MCF 10A (cell line): ENCODE results near the gene RALGPS1. TPM values are rescaled to one million over a fixed set of nuclear protein-coding genes. Genes with fewer than 3 reads are reported as not detected.
A peak's percentile ranks its signal among the peaks of the same experiment; 100 is the strongest.

Experiments used
- BruUV-seq: library from RNA; stranded (reverse); fragments of 400-500 nt; replicated peaks from 2 replicates; lab custom pipeline; 2021; lab: Mats Ljungman, UMichigan
- CTCF ChIA-PET: fragments of 300-600 bp; sonication (Branson Sonifier 250); formaldehyde crosslinking; extraction: SDS; loops from one replicate; lab custom pipeline; 2021; ENCODE audit warnings: antibody characterized with exemption, inconsistent platforms; lab: Yijun Ruan, JAX
- POLR2A ChIA-PET: fragments of 300-600, 350-650 bp; sonication (Branson Sonifier 250); formaldehyde crosslinking; extraction: SDS; loops from one replicate; lab custom pipeline; 2020; ENCODE audit warnings: antibody characterized with exemption, inconsistent platforms; lab: Yijun Ruan, JAX
- DNase-seq: peaks from one replicate; pipeline ENCODE4 v3.0.0-alpha.2; 2018; ENCODE audit not compliant: unreplicated experiment
- H3K27ac Mint-ChIP-seq: one replicate; pipeline ENCODE4 v1.8.0; 2022; ENCODE audit warnings: mild to moderate bottlenecking, low read depth, mixed read lengths; ENCODE audit not compliant: unreplicated experiment
- H3K27me3 Mint-ChIP-seq: one replicate; pipeline ENCODE4 v1.8.0; 2022; ENCODE audit warnings: mixed read lengths; ENCODE audit not compliant: insufficient read depth, unreplicated experiment
- H3K36me3 Mint-ChIP-seq: one replicate; pipeline ENCODE4 v1.8.0; 2022; ENCODE audit warnings: mild to moderate bottlenecking, moderate library complexity, mixed read lengths; ENCODE audit not compliant: insufficient read depth, unreplicated experiment
- H3K4me1 Mint-ChIP-seq: one replicate; pipeline ENCODE4 v1.8.0; 2022; ENCODE audit warnings: mixed read lengths; ENCODE audit not compliant: insufficient read depth, unreplicated experiment
- H3K4me3 Mint-ChIP-seq: one replicate; pipeline ENCODE4 v1.8.0; 2022; ENCODE audit warnings: mild to moderate bottlenecking, moderate library complexity, mixed read lengths; ENCODE audit not compliant: unreplicated experiment
- H3K9me3 Mint-ChIP-seq: one replicate; pipeline ENCODE4 v1.8.0; 2022; ENCODE audit warnings: mixed read lengths; ENCODE audit not compliant: unreplicated experiment
- intact Hi-C: fragments of 100-400 bp; cut with micrococcal nuclease; formaldehyde crosslinking; loops from 2 replicates; pipeline ENCODE4 v1.14.1; 2022
- total RNA-seq: library from RNA; stranded (reverse); gene quantifications from 2 replicates; pipeline ENCODE4 v1.2.3, GENCODE V29; 2022
- TF ChIP-seq, protein P1 (sequence below): fragments of 200-600 bp; IDR thresholded peaks from one replicate; pipeline ENCODE4 v1.8.0; 2022; ENCODE audit warnings: antibody characterized with exemption, mild to moderate bottlenecking; ENCODE audit not compliant: unreplicated experiment

Gene RALGPS1
- total RNA-seq, 1 experiment from 2014 or later: 2.4 TPM

DNA sequence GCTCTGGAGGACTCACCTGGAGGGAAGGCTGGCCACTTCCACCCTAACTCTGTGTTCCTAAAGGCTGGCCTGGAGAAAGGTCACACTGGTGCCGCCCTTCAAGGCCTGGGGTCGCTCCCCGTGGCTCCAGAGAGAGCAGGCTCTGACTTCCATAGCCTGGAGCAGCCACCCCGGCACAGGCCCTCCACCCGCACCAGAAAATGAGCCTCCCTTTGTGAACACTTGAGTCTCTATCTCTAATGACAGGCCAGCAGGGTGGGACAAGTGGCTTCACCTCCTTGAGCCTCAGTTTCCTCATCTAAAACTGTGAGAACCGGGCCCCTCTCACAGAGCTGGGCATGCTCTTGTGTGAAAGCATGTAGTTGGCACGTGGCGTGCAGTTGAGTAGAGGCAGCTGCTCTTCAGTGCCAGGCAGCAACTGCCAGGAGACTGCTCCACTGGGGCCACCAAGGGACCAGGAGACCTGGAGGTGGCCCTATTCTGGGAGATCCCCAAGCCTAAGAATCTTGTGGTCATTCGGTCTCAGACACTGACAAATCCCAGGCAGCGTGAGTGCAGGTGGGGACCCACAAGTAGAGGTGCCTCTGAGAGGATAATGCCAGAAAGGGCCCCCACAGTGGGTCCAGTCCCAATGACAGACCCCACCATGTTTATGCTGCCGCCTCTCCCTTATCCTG is 293.3 kb downstream of the RALGPS1 start:
- DNase-seq: no peak
- no TSS peak for BruUV-seq
- Mint-ChIP-seq H3K4me1 (peaks cover 7% of the 10 kb centered on the region), H3K27ac (no peak overlapping the region), H3K36me3 (no peaks in the 10 kb centered on the region), H3K4me3 (no peak overlapping the region), H3K27me3 (peaks cover 35% of the 10 kb centered on the region), H3K9me3 (no peaks in the 10 kb centered on the region)
- TF ChIP-seq, protein P1, sequence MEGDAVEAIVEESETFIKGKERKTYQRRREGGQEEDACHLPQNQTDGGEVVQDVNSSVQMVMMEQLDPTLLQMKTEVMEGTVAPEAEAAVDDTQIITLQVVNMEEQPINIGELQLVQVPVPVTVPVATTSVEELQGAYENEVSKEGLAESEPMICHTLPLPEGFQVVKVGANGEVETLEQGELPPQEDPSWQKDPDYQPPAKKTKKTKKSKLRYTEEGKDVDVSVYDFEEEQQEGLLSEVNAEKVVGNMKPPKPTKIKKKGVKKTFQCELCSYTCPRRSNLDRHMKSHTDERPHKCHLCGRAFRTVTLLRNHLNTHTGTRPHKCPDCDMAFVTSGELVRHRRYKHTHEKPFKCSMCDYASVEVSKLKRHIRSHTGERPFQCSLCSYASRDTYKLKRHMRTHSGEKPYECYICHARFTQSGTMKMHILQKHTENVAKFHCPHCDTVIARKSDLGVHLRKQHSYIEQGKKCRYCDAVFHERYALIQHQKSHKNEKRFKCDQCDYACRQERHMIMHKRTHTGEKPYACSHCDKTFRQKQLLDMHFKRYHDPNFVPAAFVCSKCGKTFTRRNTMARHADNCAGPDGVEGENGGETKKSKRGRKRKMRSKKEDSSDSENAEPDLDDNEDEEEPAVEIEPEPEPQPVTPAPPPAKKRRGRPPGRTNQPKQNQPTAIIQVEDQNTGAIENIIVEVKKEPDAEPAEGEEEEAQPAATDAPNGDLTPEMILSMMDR: no peak
- CTCF ChIA-PET: interaction anchor here (0.6 to 2.2 kb wide), 2 partner anchors 268 to 548 kb away, joined by 3 to 6 read pairs; no protein-coding TSS in a partner anchor
- POLR2A ChIA-PET: interaction anchor here (0.7 kb wide), 1 partner anchor 210 kb away, joined by 3 read pairs; no protein-coding TSS in a partner anchor
- intact Hi-C loops: no loop called here

DNA sequence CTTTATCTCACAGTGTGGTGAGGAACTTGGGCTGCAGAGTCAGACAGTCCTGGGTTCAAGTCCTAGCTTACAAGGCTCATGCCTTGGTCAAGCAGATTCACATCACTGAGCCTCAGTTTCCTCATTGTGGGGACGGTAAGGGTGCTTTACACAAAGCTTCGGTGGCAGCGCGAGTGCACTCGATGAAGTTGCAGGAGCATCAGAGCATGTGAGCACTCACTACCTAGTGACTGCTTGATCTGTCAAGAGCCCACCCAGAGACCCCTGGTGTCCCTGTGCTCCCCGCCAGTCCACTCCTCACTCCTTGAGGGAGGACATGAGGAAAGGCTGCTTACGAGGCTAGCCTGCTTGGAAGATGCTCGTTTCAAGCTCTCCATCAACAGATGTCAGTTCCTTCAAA is 293.8 kb downstream of the RALGPS1 start:
- intact Hi-C loops: no loop called here
- H3K27ac Mint-ChIP-seq: no peak overlapping the region
- H3K9me3 Mint-ChIP-seq: no peaks in the 10 kb centered on the region
- no TSS peak for BruUV-seq
- TF ChIP-seq, protein P1: no peak
- no peak for DNase-seq
- ChIA-PET CTCF (interaction anchor here (2.2 kb wide), 1 partner anchor 268 kb away, joined by 6 read pairs; no protein-coding TSS in a partner anchor), POLR2A (no interaction called here)
- peaks cover 7% of the 10 kb centered on the region for H3K4me1 Mint-ChIP-seq
- H3K4me3 Mint-ChIP-seq: no peak overlapping the region
- H3K36me3 Mint-ChIP-seq: no peaks in the 10 kb centered on the region
- peaks cover 35% of the 10 kb centered on the region for H3K27me3 Mint-ChIP-seq

DNA sequence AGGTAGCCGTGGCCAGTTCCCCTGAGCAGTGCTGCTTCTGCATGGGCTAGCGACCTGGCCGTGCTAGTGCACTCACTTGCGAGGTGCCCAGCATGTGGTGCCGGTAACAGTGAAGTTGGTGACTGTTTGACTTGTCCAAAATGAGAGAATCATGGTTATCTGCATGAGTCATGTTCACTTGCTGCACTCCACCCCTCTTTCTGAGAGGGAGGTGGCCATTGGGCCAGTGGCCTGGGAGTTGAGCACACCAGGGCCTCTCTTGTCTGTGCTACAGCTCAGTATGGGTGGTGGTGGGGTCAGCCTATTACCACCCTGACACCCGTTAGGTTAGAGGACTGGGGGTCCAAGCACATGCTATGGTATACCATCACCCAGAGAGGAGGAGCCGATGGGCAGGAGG is 294.6 kb downstream of the RALGPS1 start:
- Mint-ChIP-seq H3K4me1 (peaks cover 7% of the 10 kb centered on the region), H3K4me3 (no peak overlapping the region), H3K27ac (no peak overlapping the region), H3K9me3 (no peaks in the 10 kb centered on the region), H3K36me3 (no peaks in the 10 kb centered on the region), H3K27me3 (peaks cover 35% of the 10 kb centered on the region)
- POLR2A ChIA-PET: interaction anchor here (1.1 kb wide), 1 partner anchor 21 kb away, joined by 3 read pairs; no protein-coding TSS in a partner anchor
- intact Hi-C loops: no loop called here
- DNase-seq: peak; percentile 26
- CTCF ChIA-PET: interaction anchor here (2.8 kb wide), 1 partner anchor 11 kb away, joined by 10 read pairs; no protein-coding TSS in a partner anchor
- TF ChIP-seq, protein P1: no peak
- BruUV-seq: no TSS peak

DNA sequence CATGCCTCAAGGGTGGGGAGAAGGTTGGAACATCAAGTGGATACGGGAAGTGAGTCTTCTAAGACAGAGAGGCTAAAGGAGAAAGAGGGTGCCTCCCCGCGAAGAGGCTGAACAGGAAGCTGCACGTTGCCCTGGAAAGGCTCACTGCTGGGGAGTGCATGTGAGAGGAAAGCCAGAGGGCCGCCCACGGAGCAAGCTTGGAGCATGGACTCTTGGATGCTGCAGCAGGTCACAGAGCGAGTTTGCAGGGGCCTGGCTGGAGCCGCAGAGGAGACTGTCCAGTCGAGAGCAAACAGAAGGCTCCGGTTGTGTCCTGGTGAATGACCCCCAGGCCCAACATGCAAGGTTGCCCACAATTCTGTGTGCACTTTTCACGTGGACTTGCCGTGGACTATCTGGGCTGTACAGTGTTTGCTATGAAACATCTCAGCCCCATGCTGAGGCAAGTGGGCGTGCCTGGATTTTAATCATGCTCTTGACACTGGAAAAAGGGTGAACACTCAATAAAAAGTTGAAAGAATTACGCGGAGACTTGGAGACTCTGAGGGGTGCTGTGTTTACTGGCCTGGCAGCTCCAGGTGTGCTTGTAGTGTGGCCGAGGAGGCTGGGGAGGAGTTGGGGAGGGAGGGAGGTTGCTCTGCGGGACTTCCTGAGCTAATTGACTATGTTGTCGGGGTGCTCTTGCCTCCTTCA is 295.5 kb downstream of the RALGPS1 start:
- no TSS peak for BruUV-seq
- H3K27ac Mint-ChIP-seq: no peak overlapping the region

More for the DNA sequence above, 295.5 kb downstream of the RALGPS1 start:
- TF ChIP-seq, protein P1: no peak
- Mint-ChIP-seq H3K4me3 (no peak overlapping the region), H3K27me3 (peaks cover 33% of the 10 kb centered on the region), H3K4me1 (peaks cover 12% of the 10 kb centered on the region), H3K36me3 (no peaks in the 10 kb centered on the region), H3K9me3 (no peaks in the 10 kb centered on the region)
- ChIA-PET CTCF (interaction anchor here (0.9 to 2.8 kb wide), 4 partner anchors 12 to 270 kb away, joined by 3 to 10 read pairs (median 5); no protein-coding TSS in a partner anchor), POLR2A (interaction anchor here (0.8 to 1.1 kb wide), 2 partner anchors 22 to 240 kb away, joined by 3 to 5 read pairs; no protein-coding TSS in a partner anchor)
- intact Hi-C loops: loop anchor here (10.0 kb wide), 2 partner anchors 235 to 715 kb away; no protein-coding TSS in a partner anchor
- no peak for DNase-seq
